Mesothelial cell of epicardium (in vitro differentiated cells): Measurements from ENCODE around the gene RCL1. TPM values are rescaled to one million over a fixed set of nuclear protein-coding genes. Genes with fewer than 3 reads are reported as not detected.

Experiments
- DNase-seq, 2 experiments: peaks; one replicate each; pipeline ENCODE4 v3.0.0; 2021; ENCODE audit warnings: low spot score in 2 of 2; ENCODE audit not compliant: unreplicated experiment in 2 of 2
- H3K27ac Mint-ChIP-seq: 2 replicates; pipeline ENCODE4 v1.8.0; 2021; ENCODE audit warnings: mixed read lengths
- H3K27me3 Mint-ChIP-seq: 2 replicates; pipeline ENCODE4 v1.8.0; 2021; ENCODE audit warnings: low read depth, mixed read lengths
- H3K36me3 Mint-ChIP-seq: 2 replicates; pipeline ENCODE4 v1.8.0; 2021; ENCODE audit warnings: mixed read lengths
- H3K4me1 Mint-ChIP-seq: 2 replicates; pipeline ENCODE4 v1.8.0; 2021; ENCODE audit warnings: mixed read lengths
- H3K4me3 Mint-ChIP-seq: 2 replicates; pipeline ENCODE4 v1.8.0; 2021; ENCODE audit warnings: mild to moderate bottlenecking, moderate library complexity, mixed read lengths
- H3K9me3 Mint-ChIP-seq: 2 replicates; pipeline ENCODE4 v1.8.0; 2021; ENCODE audit warnings: mixed read lengths
- CTCF ChIP-seq: fragments of 200-600 bp; sonication (generic); IDR thresholded peaks from one replicate; pipeline ENCODE4 v1.5.0; 2021; ENCODE audit warnings: antibody characterized with exemption; ENCODE audit not compliant: unreplicated experiment
- total RNA-seq: library from RNA; stranded (reverse); gene quantifications from 3 replicates; pipeline ENCODE4 v1.2.1, GENCODE V29; 2021

The RCL1 gene
- total RNA-seq, 1 donor from 2014 or later, result 21.2 TPM

GRCh38 chr9:4875559-4875958, 82.8 kb downstream of the RCL1 start:
- H3K36me3 Mint-ChIP-seq, result peaks cover 6% of the 10 kb centered on the region
- peaks cover 9% of the 10 kb centered on the region for H3K9me3 Mint-ChIP-seq
- DNase-seq, result no peak
- no peaks in the 10 kb centered on the region for H3K27me3 Mint-ChIP-seq
- H3K4me1 Mint-ChIP-seq, result peaks cover 10% of the 10 kb centered on the region
- H3K4me3 Mint-ChIP-seq, result no peak overlapping the region
- no peak overlapping the region for H3K27ac Mint-ChIP-seq
- TF ChIP-seq CTCF, result no peak

GRCh38 chr9:4879115-4879558, 86.4 kb downstream of the RCL1 start:
- H3K27ac Mint-ChIP-seq, result peak overlapping the region; percentile 6
- no peak overlapping the region for H3K4me3 Mint-ChIP-seq
- H3K4me1 Mint-ChIP-seq, result peaks cover 10% of the 10 kb centered on the region
- no peak for TF ChIP-seq CTCF
- no peaks in the 10 kb centered on the region for H3K27me3 Mint-ChIP-seq
- peaks cover 6% of the 10 kb centered on the region for H3K36me3 Mint-ChIP-seq
- DNase-seq, result no peak
- peaks cover 9% of the 10 kb centered on the region for H3K9me3 Mint-ChIP-seq

- no peak for TF ChIP-seq CTCF
- Mint-ChIP-seq H3K27me3 (no peaks in the 10 kb centered on the region), H3K4me3 (no peak overlapping the region), H3K9me3 (peaks cover 4% of the 10 kb centered on the region), H3K27ac (no peak overlapping the region), H3K36me3 (peaks cover 2% of the 10 kb centered on the region), H3K4me1 (peaks cover 10% of the 10 kb centered on the region)
- no peak for DNase-seq
Measured at GRCh38 chr9:4883326-4883873, 90.7 kb downstream of the RCL1 start.

- DNase-seq, result no peak
- Mint-ChIP-seq H3K9me3 (peaks cover 7% of the 10 kb centered on the region), H3K36me3 (peaks cover 2% of the 10 kb centered on the region), H3K27ac (no peak overlapping the region), H3K27me3 (no peaks in the 10 kb centered on the region), H3K4me3 (no peak overlapping the region), H3K4me1 (no peaks in the 10 kb centered on the region)
- TF ChIP-seq CTCF, result no peak
Measured at GRCh38 chr9:4886698-4887097, 94.0 kb downstream of the RCL1 start.

- no peak overlapping the region for H3K4me3 Mint-ChIP-seq
- DNase-seq, result no peak
- no peaks in the 10 kb centered on the region for H3K27me3 Mint-ChIP-seq
- no peak for TF ChIP-seq CTCF
- H3K36me3 Mint-ChIP-seq, result peaks cover 2% of the 10 kb centered on the region
- no peak overlapping the region for H3K27ac Mint-ChIP-seq
- no peaks in the 10 kb centered on the region for H3K4me1 Mint-ChIP-seq
- peaks cover 13% of the 10 kb centered on the region for H3K9me3 Mint-ChIP-seq
Measured at GRCh38 chr9:4887556-4887955, 94.8 kb downstream of the RCL1 start.

GRCh38 chr9:4890242-4890641, 97.5 kb downstream of the RCL1 start:
- no peak for TF ChIP-seq CTCF
- no peak for DNase-seq

More at GRCh38 chr9:4890242-4890641, 97.5 kb downstream of the RCL1 start:
- H3K36me3 Mint-ChIP-seq, result peaks cover 2% of the 10 kb centered on the region
- peaks cover 14% of the 10 kb centered on the region for H3K9me3 Mint-ChIP-seq
- H3K27me3 Mint-ChIP-seq, result no peaks in the 10 kb centered on the region
- no peaks in the 10 kb centered on the region for H3K4me1 Mint-ChIP-seq
- H3K27ac Mint-ChIP-seq, result no peak overlapping the region
- H3K4me3 Mint-ChIP-seq, result no peak overlapping the region
